ENCODE results near the gene CDH3. TPM values are rescaled to one million over a fixed set of nuclear protein-coding genes. Genes with fewer than 3 reads are reported as not detected.
"Not testable (repeated sequence)": the region's sequence is repeated elsewhere in the genome, so short reads cannot be mapped to it uniquely, and the experiment has no call there.

The CDH3 gene
- total RNA-seq, 2 donors from 2014 or later: 79.6 to 88.1 TPM

DNA sequence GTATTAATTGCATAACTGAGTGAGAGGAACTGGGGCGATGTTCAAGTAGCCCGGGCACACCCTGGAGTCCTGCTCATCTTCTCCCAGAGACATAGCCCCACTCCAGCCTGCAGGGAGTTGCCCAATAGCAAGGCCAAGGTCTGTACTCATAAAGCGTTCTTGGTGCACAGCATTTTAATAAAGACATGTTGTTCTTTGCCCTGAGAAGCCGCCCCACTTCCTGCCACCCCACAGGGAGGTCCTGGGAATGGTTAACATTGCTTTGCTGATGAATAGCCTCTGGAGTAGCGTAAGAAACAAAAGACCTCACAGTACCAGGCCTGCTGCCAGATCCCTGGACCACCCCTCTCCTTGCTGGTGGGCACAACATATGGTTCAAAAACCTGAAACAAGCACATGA, 70.4 kb downstream of the CDH3 start:
- Histone ChIP-seq H3K27ac (ENCODE audit: low read depth, low read length) (no peak overlapping the region), H3K4me1 (ENCODE audit: control insufficient read depth, insufficient read depth, low read length) (no peaks in the 10 kb centered on the region), H3K4me3 (ENCODE audit: low read length) (no peak overlapping the region), H3K36me3 (ENCODE audit: control insufficient read depth, insufficient read depth, low read length) (no peaks in the 10 kb centered on the region), H3K27me3 (ENCODE audit: control insufficient read depth, insufficient read depth, low read length, poor library complexity, severe bottlenecking) (no peaks in the 10 kb centered on the region), H3K9ac (ENCODE audit: extremely low read depth, low read length, poor library complexity, severe bottlenecking) (no peak overlapping the region), H3K9me3 (ENCODE audit: control insufficient read depth, low read length) (no peaks in the 10 kb centered on the region)
- Mint-ChIP-seq H3K4me1 (no peaks in the 10 kb centered on the region), H3K9me3 (peaks cover 6% of the 10 kb centered on the region), H3K36me3 (ENCODE audit: low read depth) (no peaks in the 10 kb centered on the region), H3K27ac (no peak overlapping the region), H3K27me3 (ENCODE audit: insufficient read depth) (no peaks in the 10 kb centered on the region), H3K4me3 (no peak overlapping the region)
- no peak for DNase-seq
- no peak for TF ChIP-seq CTCF (conservative IDR thresholded peaks at IDR 0.05)
- 58 to 67% methylated on average over 3 to 5 of the region's 5 CpGs for WGBS, 2 experiments (ENCODE audit: insufficient coverage in 1 of 2, insufficient read length in 1 of 2)

DNA sequence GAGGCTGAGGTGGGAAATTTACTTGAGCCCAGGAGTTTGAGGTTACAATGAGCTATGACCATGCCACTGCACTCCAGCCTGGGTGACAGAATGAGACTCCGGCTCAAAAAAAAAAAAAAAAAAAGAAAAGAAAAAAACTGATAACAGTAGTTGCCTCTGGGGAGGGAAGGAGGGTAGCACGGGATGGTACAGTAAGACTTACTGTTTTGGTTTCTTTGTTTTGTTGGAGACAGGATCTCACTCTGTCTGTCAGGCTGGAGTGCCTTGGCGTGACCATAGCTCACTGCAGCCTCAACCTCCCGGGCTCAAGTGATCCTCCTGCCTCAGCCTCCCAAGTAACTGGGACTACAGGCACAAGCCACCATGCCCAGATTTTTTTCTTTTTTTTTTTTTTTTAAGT, 71.4 kb downstream of the CDH3 start:
- not testable (repeated sequence) for H3K4me1 Mint-ChIP-seq; H3K4me3 ChIP-seq (ENCODE audit: low read length); H3K4me3 Mint-ChIP-seq; H3K27me3 Mint-ChIP-seq (ENCODE audit: insufficient read depth); H3K4me1 ChIP-seq (ENCODE audit: control insufficient read depth, insufficient read depth, low read length); H3K27ac ChIP-seq (ENCODE audit: low read depth, low read length); H3K36me3 ChIP-seq (ENCODE audit: control insufficient read depth, insufficient read depth, low read length); H3K27me3 ChIP-seq (ENCODE audit: control insufficient read depth, insufficient read depth, low read length, poor library complexity, severe bottlenecking); DNase-seq; H3K36me3 Mint-ChIP-seq (ENCODE audit: low read depth); H3K27ac Mint-ChIP-seq; H3K9me3 Mint-ChIP-seq; H3K9me3 ChIP-seq (ENCODE audit: control insufficient read depth, low read length); H3K9ac ChIP-seq (ENCODE audit: extremely low read depth, low read length, poor library complexity, severe bottlenecking)
- WGBS, 2 experiments (ENCODE audit: insufficient coverage in 1 of 2, insufficient read length in 1 of 2): 69 to 74% methylated on average over 2 to 4 of the region's 4 CpGs

DNA sequence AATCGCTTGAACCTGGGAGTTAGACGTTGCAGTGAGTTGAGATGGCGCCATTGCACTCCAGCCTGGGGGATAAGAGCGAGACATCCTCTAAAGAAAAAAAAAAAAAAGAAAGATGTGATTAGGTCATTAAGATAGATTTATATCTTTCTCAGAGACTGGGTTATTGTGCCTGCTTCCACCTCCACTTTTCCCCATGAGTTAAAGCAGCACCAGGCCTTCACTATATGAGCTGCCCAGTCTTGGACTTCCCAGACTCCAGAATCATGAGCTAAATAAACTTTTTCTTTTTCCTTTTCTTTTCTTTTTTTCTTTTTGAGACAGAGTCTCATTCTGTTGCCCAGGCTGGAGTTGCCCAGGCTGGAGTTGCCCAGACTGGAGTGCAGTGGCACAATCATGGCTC, 72.6 kb downstream of the CDH3 start:
- Mint-ChIP-seq H3K4me1 (peaks cover 8% of the 10 kb centered on the region), H3K27ac (no peak overlapping the region), H3K4me3 (no peak overlapping the region), H3K27me3 (ENCODE audit: insufficient read depth) (no peaks in the 10 kb centered on the region), H3K36me3 (ENCODE audit: low read depth) (no peaks in the 10 kb centered on the region), H3K9me3 (peaks cover 6% of the 10 kb centered on the region)
- TF ChIP-seq CTCF (conservative IDR thresholded peaks at IDR 0.05): no peak
- no peak for DNase-seq
- no peaks in the 10 kb centered on the region for H3K36me3 ChIP-seq (ENCODE audit: control insufficient read depth, insufficient read depth, low read length)
- no peak overlapping the region for H3K9ac ChIP-seq (ENCODE audit: extremely low read depth, low read length, poor library complexity, severe bottlenecking)
- 89 to 97% methylated on average over 3 of the region's 4 CpGs for WGBS, 2 experiments (ENCODE audit: insufficient coverage in 1 of 2, insufficient read length in 1 of 2)
- no peaks in the 10 kb centered on the region for H3K4me1 ChIP-seq (ENCODE audit: control insufficient read depth, insufficient read depth, low read length)
- no peaks in the 10 kb centered on the region for H3K27me3 ChIP-seq (ENCODE audit: control insufficient read depth, insufficient read depth, low read length, poor library complexity, severe bottlenecking)
- no peak overlapping the region for H3K4me3 ChIP-seq (ENCODE audit: low read length)
- H3K27ac ChIP-seq (ENCODE audit: low read depth, low read length): no peak overlapping the region
- H3K9me3 ChIP-seq (ENCODE audit: control insufficient read depth, low read length): no peaks in the 10 kb centered on the region

- H3K4me3 ChIP-seq (ENCODE audit: low read length): no peak overlapping the region
- Mint-ChIP-seq H3K36me3 (ENCODE audit: low read depth) (no peaks in the 10 kb centered on the region), H3K4me1 (peaks cover 8% of the 10 kb centered on the region), H3K27ac (no peak overlapping the region), H3K4me3 (no peak overlapping the region), H3K9me3 (peaks cover 6% of the 10 kb centered on the region), H3K27me3 (ENCODE audit: insufficient read depth) (no peaks in the 10 kb centered on the region)
- no peaks in the 10 kb centered on the region for H3K27me3 ChIP-seq (ENCODE audit: control insufficient read depth, insufficient read depth, low read length, poor library complexity, severe bottlenecking)
- TF ChIP-seq CTCF (conservative IDR thresholded peaks at IDR 0.05): no peak
- no peak overlapping the region for H3K9ac ChIP-seq (ENCODE audit: extremely low read depth, low read length, poor library complexity, severe bottlenecking)
- H3K27ac ChIP-seq (ENCODE audit: low read depth, low read length): no peak overlapping the region
- H3K36me3 ChIP-seq (ENCODE audit: control insufficient read depth, insufficient read depth, low read length): no peaks in the 10 kb centered on the region
- H3K9me3 ChIP-seq (ENCODE audit: control insufficient read depth, low read length): no peaks in the 10 kb centered on the region
- no peaks in the 10 kb centered on the region for H3K4me1 ChIP-seq (ENCODE audit: control insufficient read depth, insufficient read depth, low read length)
- no peak for DNase-seq
- 91 to 93% methylated on average over 5 to 9 of the region's 9 CpGs for WGBS, 2 experiments (ENCODE audit: insufficient coverage in 1 of 2, insufficient read length in 1 of 2)
Observed at GRCh38 chr16:68718590-68718989, 73.5 kb downstream of the CDH3 start.
